CD4-positive, CD25-positive, alpha-beta regulatory T cell (primary cell): ENCODE results near the gene STAG1. TPM values are rescaled to one million over a fixed set of nuclear protein-coding genes. Genes with fewer than 3 reads are reported as not detected.
A peak's percentile ranks its signal among the peaks of the same experiment; 100 is the strongest.
"Not testable (repeated sequence)": the region's sequence is repeated elsewhere in the genome, so short reads cannot be mapped to it uniquely, and the experiment has no call there.

ENCODE experiments used
- ATAC-seq, 2 donors: fragments of 150-1000 bp; cut with Tn5 transposase; one replicate each; pipeline ENCODE4 v1.10.0; 2021; ENCODE audit warnings: low read depth in 2 of 2, moderate number of reproducible peaks in 2 of 2, moderate library complexity in 1 of 2
- DNase-seq, 3 donors: peaks; one replicate each; pipeline versions ENCODE4 v3.0.0 to v3.0.0-alpha.2; 2012 to 2022; ENCODE audit warnings: mixed read lengths in 1 of 3
- H3K27ac ChIP-seq: one replicate; pipeline ENCODE4 v1.7.0; 2013; ENCODE audit warnings: mild to moderate bottlenecking, low read length; ENCODE audit not compliant: insufficient read depth, poor library complexity, severe bottlenecking
- H3K27me3 ChIP-seq: one replicate; pipeline ENCODE4 v1.7.0; 2013; ENCODE audit warnings: low read length; ENCODE audit not compliant: control insufficient read depth, insufficient read depth
- H3K36me3 ChIP-seq: one replicate; pipeline ENCODE4 v1.7.0; 2013; ENCODE audit warnings: mild to moderate bottlenecking, low read length, moderate library complexity; ENCODE audit not compliant: control insufficient read depth, insufficient read depth
- H3K4me1 ChIP-seq: 2 replicates; pipeline ENCODE4 v1.7.0; 2013; ENCODE audit warnings: mild to moderate bottlenecking, low read length; ENCODE audit not compliant: insufficient read depth, control insufficient read depth, poor library complexity, severe bottlenecking
- H3K4me3 ChIP-seq: one replicate; pipeline ENCODE4 v1.7.0; 2013; ENCODE audit warnings: low read depth, mild to moderate bottlenecking, low read length, moderate library complexity
- H3K9me3 ChIP-seq, 2 experiments: 1 replicate in 1 of 2; 2 replicates in 1 of 2; pipeline ENCODE4 v1.7.0; 2013; ENCODE audit warnings: low read length in 2 of 2, mild to moderate bottlenecking in 1 of 2, moderate library complexity in 1 of 2; ENCODE audit not compliant: control insufficient read depth in 2 of 2
- H3K27ac Mint-ChIP-seq, 3 donors: one replicate each; pipeline ENCODE4 v1.8.0; 2020 to 2022; ENCODE audit warnings: mild to moderate bottlenecking in 3 of 3, mixed read lengths in 3 of 3, moderate library complexity in 2 of 3
- H3K27me3 Mint-ChIP-seq: one replicate; pipeline ENCODE4 v1.8.0; 2022; ENCODE audit warnings: mild to moderate bottlenecking, mixed read lengths
- H3K36me3 Mint-ChIP-seq: one replicate; pipeline ENCODE4 v1.8.0; 2020; ENCODE audit warnings: mixed read lengths
- H3K4me1 Mint-ChIP-seq, 4 donors: one replicate each; pipeline ENCODE4 v1.8.0; 2020 to 2022; ENCODE audit warnings: mixed read lengths in 4 of 4, mild to moderate bottlenecking in 1 of 4
- H3K4me3 Mint-ChIP-seq, 4 donors: one replicate each; pipeline ENCODE4 v1.8.0; 2020 to 2022; ENCODE audit warnings: mild to moderate bottlenecking in 4 of 4, mixed read lengths in 4 of 4, moderate library complexity in 3 of 4
- H3K9me3 Mint-ChIP-seq, 7 donors: one replicate each; pipeline ENCODE4 v1.8.0; 2020 to 2022; ENCODE audit warnings: mixed read lengths in 7 of 7, mild to moderate bottlenecking in 3 of 7, moderate library complexity in 2 of 7
- polyA plus RNA-seq, 4 donors: library from polyadenylated mRNA; unstranded; fragments of 300-500 nt; fragmentation: Illumina TruSeq; gene quantifications; one replicate each; pipeline ENCODE4 v1.2.3, GENCODE V29; 2021
- total RNA-seq: library from RNA; stranded (reverse); gene quantifications from one replicate; pipeline ENCODE4 v1.2.3, GENCODE V29; 2022

STAG1 gene
- total and polyA plus RNA-seq, 5 donors from 2014 or later, result 16.0 to 58.6 (median 21.3) TPM

DNA sequence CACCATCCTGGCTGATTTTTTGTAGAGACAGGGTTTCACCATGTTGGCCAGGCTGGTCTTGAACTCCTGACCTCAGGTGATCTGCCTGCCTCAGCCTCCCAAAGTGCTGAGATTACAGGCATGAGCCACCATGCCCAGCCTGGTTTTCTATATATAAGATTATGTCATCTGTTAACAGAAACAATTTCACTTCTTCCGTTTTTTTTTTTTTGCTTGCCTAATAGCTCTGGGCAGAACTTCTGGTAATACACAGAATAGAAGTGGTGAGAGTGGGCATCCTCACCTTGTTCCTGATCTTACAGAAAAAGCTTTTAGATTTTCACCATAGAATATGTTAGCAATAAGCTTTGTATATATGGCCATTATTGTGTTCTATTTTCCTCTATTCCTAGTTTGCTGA lies 202.7 kb downstream of the STAG1 start:
- Mint-ChIP-seq H3K36me3 (peaks cover 26% of the 10 kb centered on the region), H3K4me1 (peaks cover 20 to 40% (median 33%) of the 10 kb centered on the region in 4 donors), H3K4me3 (peak overlapping the region in 1 of 4 donors; percentile 27), H3K27ac (peak overlapping the region in 1 of 3 donors; percentile 38)
- not testable (repeated sequence) for H3K27ac ChIP-seq, DNase-seq, ATAC-seq, H3K36me3 ChIP-seq, H3K4me3 ChIP-seq, H3K27me3 Mint-ChIP-seq, H3K4me1 ChIP-seq, H3K9me3 ChIP-seq, H3K27me3 ChIP-seq, H3K9me3 Mint-ChIP-seq

DNA sequence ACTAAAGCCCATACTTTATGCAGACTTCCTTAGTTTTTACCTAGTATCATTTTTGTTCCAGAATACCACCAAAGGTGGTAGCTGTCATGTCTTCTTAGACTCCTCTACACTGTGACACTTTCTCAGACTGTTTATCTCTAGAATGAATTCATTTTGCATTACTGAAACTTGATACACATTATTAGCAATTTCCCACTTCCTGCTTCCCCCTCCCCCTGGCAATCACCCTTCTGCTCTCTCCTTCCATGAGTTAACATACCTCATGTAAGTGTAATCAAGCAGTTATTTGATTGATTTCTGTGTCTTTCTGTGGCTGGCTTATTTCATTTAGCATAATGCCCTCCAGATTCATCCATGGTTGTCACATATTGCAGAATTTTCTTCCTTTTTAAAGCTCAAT lies 204.9 kb downstream of the STAG1 start:
- Histone ChIP-seq H3K9me3 (no peaks in the 10 kb centered on the region), H3K27ac (no peak overlapping the region), H3K4me1 (peaks cover 4% of the 10 kb centered on the region), H3K27me3 (no peaks in the 10 kb centered on the region), H3K4me3 (no peak overlapping the region), H3K36me3 (peaks cover 3% of the 10 kb centered on the region)
- DNase-seq (peak in 1 of 3 donors; percentile 13), ATAC-seq (no peak)
- Mint-ChIP-seq H3K4me1 (peaks cover 29 to 44% (median 34%) of the 10 kb centered on the region in 4 donors), H3K27ac (peak overlapping the region in 2 of 3 donors; percentile 18 to 19), H3K9me3 (peaks cover 0 to 2% (median 0%) of the 10 kb centered on the region in 7 donors), H3K4me3 (no peak overlapping the region), H3K36me3 (peaks cover 23% of the 10 kb centered on the region), H3K27me3 (no peaks in the 10 kb centered on the region)

DNA sequence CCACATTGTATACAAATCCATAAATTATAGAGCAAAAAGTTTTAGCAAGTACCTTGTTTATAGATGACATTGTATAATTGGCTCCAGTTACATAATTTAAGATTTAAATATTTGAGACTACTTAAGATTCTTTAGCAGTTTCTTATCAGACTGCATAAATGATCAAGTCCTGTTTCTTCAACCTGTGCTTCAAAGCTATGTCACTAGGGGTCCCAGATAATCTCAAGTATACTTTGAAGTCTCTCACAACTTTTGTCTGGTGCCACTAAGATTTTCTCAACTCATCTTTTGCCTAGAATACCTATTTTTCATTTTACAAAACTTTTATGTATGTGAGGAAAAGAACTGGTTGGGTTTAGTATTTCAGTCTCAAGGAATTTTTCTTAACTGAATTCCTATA lies 205.5 kb downstream of the STAG1 start:
- peaks cover 29 to 44% (median 34%) of the 10 kb centered on the region in 4 donors for H3K4me1 Mint-ChIP-seq
- Histone ChIP-seq H3K4me1 (peaks cover 4% of the 10 kb centered on the region), H3K27me3 (no peaks in the 10 kb centered on the region), H3K4me3 (no peak overlapping the region), H3K36me3 (peaks cover 3% of the 10 kb centered on the region), H3K27ac (no peak overlapping the region), H3K9me3 (no peaks in the 10 kb centered on the region)
- DNase-seq (peak in 1 of 3 donors; percentile 43), ATAC-seq (no peak)
- peaks cover 0 to 2% (median 0%) of the 10 kb centered on the region in 7 donors for H3K9me3 Mint-ChIP-seq
- peaks cover 20% of the 10 kb centered on the region for H3K36me3 Mint-ChIP-seq
- peak overlapping the region in 1 of 4 donors; percentile 43 for H3K4me3 Mint-ChIP-seq
- H3K27me3 Mint-ChIP-seq, result no peaks in the 10 kb centered on the region
- H3K27ac Mint-ChIP-seq, result no peak overlapping the region

GRCh38 chr3:136545664-136546268 lies 206.4 kb downstream of the STAG1 start:
- peaks cover 3% of the 10 kb centered on the region for H3K36me3 ChIP-seq
- DNase-seq (peak in 1 of 3 donors; percentile 9), ATAC-seq (no peak)
- H3K36me3 Mint-ChIP-seq, result peaks cover 20% of the 10 kb centered on the region
- H3K4me3 Mint-ChIP-seq, result no peak overlapping the region
- H3K4me3 ChIP-seq, result no peak overlapping the region
- H3K9me3 Mint-ChIP-seq, result peaks cover 0 to 2% (median 0%) of the 10 kb centered on the region in 7 donors
- no peak overlapping the region for H3K27ac ChIP-seq
- peaks cover 29 to 44% (median 31%) of the 10 kb centered on the region in 4 donors for H3K4me1 Mint-ChIP-seq
- H3K9me3 ChIP-seq, result no peaks in the 10 kb centered on the region
- H3K27ac Mint-ChIP-seq, result peak overlapping the region in 1 of 3 donors; percentile 48
- H3K4me1 ChIP-seq, result peaks cover 4% of the 10 kb centered on the region
- no peaks in the 10 kb centered on the region for H3K27me3 ChIP-seq
- H3K27me3 Mint-ChIP-seq, result no peaks in the 10 kb centered on the region

GRCh38 chr3:136544532-136544931 lies 207.6 kb downstream of the STAG1 start:
- no peaks in the 10 kb centered on the region for H3K9me3 ChIP-seq
- Mint-ChIP-seq H3K36me3 (peaks cover 12% of the 10 kb centered on the region), H3K27ac (no peak overlapping the region), H3K9me3 (peaks cover 0 to 2% (median 0%) of the 10 kb centered on the region in 7 donors), H3K4me3 (no peak overlapping the region), H3K4me1 (peaks cover 27 to 32% (median 29%) of the 10 kb centered on the region in 4 donors), H3K27me3 (no peaks in the 10 kb centered on the region)
- peaks cover 3% of the 10 kb centered on the region for H3K36me3 ChIP-seq
- H3K27me3 ChIP-seq, result no peaks in the 10 kb centered on the region
- ATAC-seq, result no peak
- no peak overlapping the region for H3K4me3 ChIP-seq
- DNase-seq, result no peak
- peaks cover 4% of the 10 kb centered on the region for H3K4me1 ChIP-seq
- H3K27ac ChIP-seq, result no peak overlapping the region

DNA sequence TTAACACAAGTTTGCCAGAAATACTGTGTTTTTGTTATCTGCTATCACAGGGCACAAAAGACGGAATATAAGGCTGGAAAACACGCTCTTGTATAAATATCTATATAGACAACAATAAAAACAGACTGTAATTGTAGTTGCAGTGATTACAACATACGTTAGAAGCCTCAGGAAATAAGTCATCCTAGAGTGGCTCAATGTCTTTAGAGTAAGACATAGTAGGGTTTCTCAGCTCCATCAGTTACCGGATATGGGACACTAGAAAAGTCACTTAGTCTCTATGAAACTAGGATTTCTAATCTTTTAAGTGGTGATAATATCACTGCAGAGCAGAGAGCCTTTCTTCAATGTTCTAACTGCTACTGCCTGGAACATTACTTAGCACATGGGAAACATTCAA lies 208.8 kb downstream of the STAG1 start:
- no peak overlapping the region for H3K27ac ChIP-seq
- H3K4me1 ChIP-seq, result peaks cover 4% of the 10 kb centered on the region
- Mint-ChIP-seq H3K4me1 (peaks cover 23 to 30% (median 24%) of the 10 kb centered on the region in 4 donors), H3K4me3 (no peak overlapping the region), H3K27me3 (no peaks in the 10 kb centered on the region), H3K9me3 (peaks cover 0 to 2% (median 0%) of the 10 kb centered on the region in 7 donors), H3K27ac (no peak overlapping the region), H3K36me3 (peaks cover 12% of the 10 kb centered on the region)
- no peaks in the 10 kb centered on the region for H3K36me3 ChIP-seq
- H3K4me3 ChIP-seq, result no peak overlapping the region
- H3K9me3 ChIP-seq, result no peaks in the 10 kb centered on the region
- ATAC-seq, result no peak
- H3K27me3 ChIP-seq, result no peaks in the 10 kb centered on the region
- no peak for DNase-seq

- no peaks in the 10 kb centered on the region for H3K4me1 ChIP-seq
- Mint-ChIP-seq H3K9me3 (peaks cover 0 to 11% (median 6%) of the 10 kb centered on the region in 7 donors), H3K4me1 (peaks cover 5 to 11% (median 7%) of the 10 kb centered on the region in 4 donors), H3K4me3 (no peak overlapping the region), H3K27ac (no peak overlapping the region), H3K27me3 (no peaks in the 10 kb centered on the region), H3K36me3 (peaks cover 45% of the 10 kb centered on the region)
- no peak overlapping the region for H3K4me3 ChIP-seq
- H3K36me3 ChIP-seq, result peaks cover 10% of the 10 kb centered on the region
- DNase-seq, result no peak
- H3K9me3 ChIP-seq, result peaks cover 8 to 11% of the 10 kb centered on the region in 2 experiments
- no peaks in the 10 kb centered on the region for H3K27me3 ChIP-seq
- no peak overlapping the region for H3K27ac ChIP-seq
- no peak for ATAC-seq
Measured at GRCh38 chr3:136535906-136536305, 216.3 kb downstream of the STAG1 start.

GRCh38 chr3:136532766-136533165 lies 219.4 kb downstream of the STAG1 start:
- DNase-seq, result no peak
- Histone ChIP-seq H3K27ac (no peak overlapping the region), H3K9me3 (peaks cover 10 to 11% of the 10 kb centered on the region in 2 experiments), H3K4me1 (no peaks in the 10 kb centered on the region), H3K36me3 (peaks cover 10% of the 10 kb centered on the region), H3K27me3 (no peaks in the 10 kb centered on the region), H3K4me3 (no peak overlapping the region)
- H3K9me3 Mint-ChIP-seq, result peaks cover 0 to 21% (median 16%) of the 10 kb centered on the region in 7 donors
- no peak overlapping the region for H3K4me3 Mint-ChIP-seq
- H3K27ac Mint-ChIP-seq, result no peak overlapping the region
- H3K27me3 Mint-ChIP-seq, result no peaks in the 10 kb centered on the region
- H3K4me1 Mint-ChIP-seq, result peaks cover 14 to 25% (median 23%) of the 10 kb centered on the region in 4 donors
- peaks cover 58% of the 10 kb centered on the region for H3K36me3 Mint-ChIP-seq
- ATAC-seq, result no peak
